Panc1 (cell line): ENCODE results near the gene SMPX. TPM values are rescaled to one million over a fixed set of nuclear protein-coding genes. Genes with fewer than 3 reads are reported as not detected.

Experiments used
- ATAC-seq: fragments of 200-7000 bp; cut with Tn5 transposase; 2 replicates; pipeline ENCODE4 v1.9.1; 2020; ENCODE audit warnings: mild to moderate bottlenecking, moderate library complexity
- BruUV-seq: library from RNA; stranded (reverse); fragments of 400-500 nt; replicated peaks from 2 replicates; lab custom pipeline; 2021; lab: Mats Ljungman, UMichigan
- CTCF ChIA-PET: fragments of 300-600 bp; sonication (Branson Sonifier 250); formaldehyde crosslinking; loops from one replicate; lab custom pipeline; 2022; ENCODE audit warnings: antibody characterized with exemption; lab: Charles Lee
- POLR2A ChIA-PET: fragments of 300-600 bp; sonication (Branson Sonifier 250); formaldehyde crosslinking; loops from one replicate; lab custom pipeline; 2022; ENCODE audit warnings: antibody characterized with exemption; lab: Charles Lee
- DNase-seq: peaks from one replicate; pipeline ENCODE4 v3.0.0-alpha.2; 2010; ENCODE audit warnings: low read depth, low spot score
- H3K27ac ChIP-seq: 2 replicates; pipeline ENCODE4 v1.5.1; 2011; ENCODE audit warnings: mild to moderate bottlenecking, low read length, inconsistent platforms
- H3K27me3 ChIP-seq: fragments of 200-500 bp; sonication (Bioruptor generic); 2 replicates; pipeline ENCODE4 v1.6.0; 2014; ENCODE audit warnings: low read length, inconsistent platforms; ENCODE audit not compliant: control insufficient read depth, insufficient read depth
- H3K36me3 ChIP-seq: fragments of 200-500 bp; sonication (Bioruptor generic); 2 replicates; pipeline ENCODE4 v1.5.1; 2014; ENCODE audit warnings: inconsistent platforms, mild to moderate bottlenecking, low read length, moderate library complexity; ENCODE audit not compliant: control insufficient read depth, insufficient read depth
- H3K4me1 ChIP-seq: 2 replicates; pipeline ENCODE4 v1.5.1; 2011; ENCODE audit warnings: inconsistent platforms, mild to moderate bottlenecking, low read length, moderate library complexity; ENCODE audit not compliant: control insufficient read depth, insufficient read depth
- H3K4me3 ChIP-seq, 2 experiments: 2 replicates each; pipeline ENCODE4 v1.5.1; 2011 to 2012; ENCODE audit warnings: low read depth in 2 of 2, low read length in 2 of 2, mild to moderate bottlenecking in 2 of 2, inconsistent platforms in 1 of 2, moderate library complexity in 1 of 2
- H3K9me3 ChIP-seq: fragments of 200-500 bp; sonication (Bioruptor generic); 2 replicates; pipeline ENCODE4 v1.5.1; 2014; ENCODE audit warnings: low read depth, mild to moderate bottlenecking, inconsistent platforms, low read length, moderate library complexity; ENCODE audit not compliant: control insufficient read depth, insufficient read depth
- POLR2AphosphoS5 ChIP-seq: IDR thresholded peaks from 2 replicates; pipeline ENCODE4 v1.6.1; 2012; ENCODE audit warnings: mild to moderate bottlenecking, low read depth, low read length, moderate library complexity
- SIN3A ChIP-seq: IDR thresholded peaks from 2 replicates; pipeline ENCODE4 v1.6.1; 2012; ENCODE audit warnings: low read depth, mild to moderate bottlenecking, low read length, moderate library complexity, borderline replicate concordance; ENCODE audit not compliant: insufficient read depth
- TCF7L2 ChIP-seq: IDR thresholded peaks from 2 replicates; pipeline ENCODE4 v1.6.1; 2011; ENCODE audit warnings: mild to moderate bottlenecking, low read depth, low read length, inconsistent platforms
- in situ Hi-C: cut with HindIII; loops from 2 replicates; pipeline ENCODE4 v1.10.0; 2016; ENCODE audit warnings: low sequenced_read_pairs, low pct_unique_long_range_greater_than_20kb
- intact Hi-C: fragments of 100-400 bp; cut with micrococcal nuclease; formaldehyde crosslinking; loops from one replicate; pipeline ENCODE4 v1.10.0; 2022; ENCODE audit not compliant: unreplicated experiment
- total RNA-seq: library from RNA; stranded (reverse); gene quantifications from one replicate; pipeline ENCODE4 v1.2.1, GENCODE V29; 2021; ENCODE audit not compliant: unreplicated experiment
- TF ChIP-seq, protein P1 (sequence below), 2 experiments: IDR thresholded peaks; 2 replicates each; pipeline ENCODE4 v1.6.1; 2011 to 2012; ENCODE audit warnings: low read depth in 2 of 2, control low read depth in 1 of 2, low read length in 1 of 2, mild to moderate bottlenecking in 1 of 2, moderate library complexity in 1 of 2; ENCODE audit not compliant: insufficient read depth in 1 of 2
- TF ChIP-seq, protein P2 (sequence below): fragments of 450-650 bp; IDR thresholded peaks from 2 replicates; pipeline ENCODE4 v1.5.1; 2017; ENCODE audit warnings: mild to moderate bottlenecking

SMPX gene
- total RNA-seq, 1 experiment from 2014 or later, result not detected

DNA sequence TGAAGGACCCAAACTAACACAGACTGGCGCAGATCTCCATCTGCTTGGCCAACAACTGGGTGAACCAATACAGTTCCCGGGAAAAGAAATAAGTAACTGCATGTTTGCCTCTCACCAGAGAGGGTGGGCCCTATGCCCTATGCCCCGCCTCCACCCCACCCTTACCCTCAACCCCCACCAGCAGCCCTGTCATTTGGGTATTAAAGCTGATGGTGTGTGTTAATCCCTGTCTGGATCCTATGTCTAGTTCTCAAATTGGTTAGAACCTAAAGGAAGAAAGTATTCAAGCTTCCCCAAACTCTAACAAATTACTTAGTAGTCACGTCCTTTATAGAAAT is 19.0 kb downstream of the SMPX start:
- H3K4me3 ChIP-seq, result no peak overlapping the region
- H3K27ac ChIP-seq, result no peak overlapping the region
- no peaks in the 10 kb centered on the region for H3K36me3 ChIP-seq
- ChIA-PET POLR2A (no interaction called here), CTCF (no interaction called here)
- BruUV-seq, result no TSS peak
- H3K4me1 ChIP-seq, result no peaks in the 10 kb centered on the region
- ATAC-seq, result no peak
- TF ChIP-seq, protein P1, sequence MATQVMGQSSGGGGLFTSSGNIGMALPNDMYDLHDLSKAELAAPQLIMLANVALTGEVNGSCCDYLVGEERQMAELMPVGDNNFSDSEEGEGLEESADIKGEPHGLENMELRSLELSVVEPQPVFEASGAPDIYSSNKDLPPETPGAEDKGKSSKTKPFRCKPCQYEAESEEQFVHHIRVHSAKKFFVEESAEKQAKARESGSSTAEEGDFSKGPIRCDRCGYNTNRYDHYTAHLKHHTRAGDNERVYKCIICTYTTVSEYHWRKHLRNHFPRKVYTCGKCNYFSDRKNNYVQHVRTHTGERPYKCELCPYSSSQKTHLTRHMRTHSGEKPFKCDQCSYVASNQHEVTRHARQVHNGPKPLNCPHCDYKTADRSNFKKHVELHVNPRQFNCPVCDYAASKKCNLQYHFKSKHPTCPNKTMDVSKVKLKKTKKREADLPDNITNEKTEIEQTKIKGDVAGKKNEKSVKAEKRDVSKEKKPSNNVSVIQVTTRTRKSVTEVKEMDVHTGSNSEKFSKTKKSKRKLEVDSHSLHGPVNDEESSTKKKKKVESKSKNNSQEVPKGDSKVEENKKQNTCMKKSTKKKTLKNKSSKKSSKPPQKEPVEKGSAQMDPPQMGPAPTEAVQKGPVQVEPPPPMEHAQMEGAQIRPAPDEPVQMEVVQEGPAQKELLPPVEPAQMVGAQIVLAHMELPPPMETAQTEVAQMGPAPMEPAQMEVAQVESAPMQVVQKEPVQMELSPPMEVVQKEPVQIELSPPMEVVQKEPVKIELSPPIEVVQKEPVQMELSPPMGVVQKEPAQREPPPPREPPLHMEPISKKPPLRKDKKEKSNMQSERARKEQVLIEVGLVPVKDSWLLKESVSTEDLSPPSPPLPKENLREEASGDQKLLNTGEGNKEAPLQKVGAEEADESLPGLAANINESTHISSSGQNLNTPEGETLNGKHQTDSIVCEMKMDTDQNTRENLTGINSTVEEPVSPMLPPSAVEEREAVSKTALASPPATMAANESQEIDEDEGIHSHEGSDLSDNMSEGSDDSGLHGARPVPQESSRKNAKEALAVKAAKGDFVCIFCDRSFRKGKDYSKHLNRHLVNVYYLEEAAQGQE (IDR thresholded peaks at IDR 0.05; ENCODE audit: insufficient read depth in 1 of 2, low read depth in 2 of 2, low read length in 1 of 2), result no peak
- TF ChIP-seq POLR2AphosphoS5, result no peak
- no peak for TF ChIP-seq TCF7L2
- TF ChIP-seq, protein P2, sequence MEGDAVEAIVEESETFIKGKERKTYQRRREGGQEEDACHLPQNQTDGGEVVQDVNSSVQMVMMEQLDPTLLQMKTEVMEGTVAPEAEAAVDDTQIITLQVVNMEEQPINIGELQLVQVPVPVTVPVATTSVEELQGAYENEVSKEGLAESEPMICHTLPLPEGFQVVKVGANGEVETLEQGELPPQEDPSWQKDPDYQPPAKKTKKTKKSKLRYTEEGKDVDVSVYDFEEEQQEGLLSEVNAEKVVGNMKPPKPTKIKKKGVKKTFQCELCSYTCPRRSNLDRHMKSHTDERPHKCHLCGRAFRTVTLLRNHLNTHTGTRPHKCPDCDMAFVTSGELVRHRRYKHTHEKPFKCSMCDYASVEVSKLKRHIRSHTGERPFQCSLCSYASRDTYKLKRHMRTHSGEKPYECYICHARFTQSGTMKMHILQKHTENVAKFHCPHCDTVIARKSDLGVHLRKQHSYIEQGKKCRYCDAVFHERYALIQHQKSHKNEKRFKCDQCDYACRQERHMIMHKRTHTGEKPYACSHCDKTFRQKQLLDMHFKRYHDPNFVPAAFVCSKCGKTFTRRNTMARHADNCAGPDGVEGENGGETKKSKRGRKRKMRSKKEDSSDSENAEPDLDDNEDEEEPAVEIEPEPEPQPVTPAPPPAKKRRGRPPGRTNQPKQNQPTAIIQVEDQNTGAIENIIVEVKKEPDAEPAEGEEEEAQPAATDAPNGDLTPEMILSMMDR, result no peak
- no peak for TF ChIP-seq SIN3A
- in situ Hi-C loops (no loop called here), intact Hi-C loops (no loop called here)
- no peaks in the 10 kb centered on the region for H3K27me3 ChIP-seq
- DNase-seq, result no peak
- H3K9me3 ChIP-seq, result no peaks in the 10 kb centered on the region

DNA sequence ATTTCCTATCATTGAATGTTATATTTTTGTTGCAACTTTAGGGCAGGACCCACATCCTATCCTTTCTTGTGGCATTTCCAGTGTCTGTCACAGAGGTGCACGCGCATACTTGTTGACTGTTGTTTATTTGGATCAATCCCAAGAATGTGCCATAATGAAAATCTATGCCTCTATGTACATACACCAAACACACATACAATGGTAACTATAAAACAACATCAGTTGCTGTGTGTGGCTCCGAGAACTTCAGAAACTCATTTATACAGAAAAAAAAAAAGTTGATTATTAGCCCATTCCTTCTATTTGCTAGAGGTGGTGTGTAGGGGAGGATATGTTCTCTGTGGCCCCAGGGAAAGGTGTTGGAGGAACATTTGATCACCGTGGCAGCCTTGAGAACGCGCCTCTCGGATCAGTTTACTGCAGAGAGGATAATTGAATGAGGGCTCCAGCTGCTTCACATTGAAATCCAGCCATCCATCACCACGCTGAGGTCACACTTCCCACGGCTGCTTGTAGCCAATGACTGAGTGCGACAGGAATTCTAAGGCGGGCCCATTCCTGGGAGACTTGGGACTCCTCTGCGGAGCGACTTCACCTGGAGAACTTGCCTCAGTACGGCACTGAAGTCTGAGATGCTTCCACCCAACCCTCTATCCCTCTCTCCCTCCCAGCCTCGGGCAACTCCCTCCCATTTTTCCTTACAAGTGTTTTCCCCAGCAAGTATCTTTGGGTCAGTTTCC is 19.5 kb downstream of the SMPX start:
- Histone ChIP-seq H3K27ac (no peak overlapping the region), H3K4me3 (no peak overlapping the region), H3K36me3 (no peaks in the 10 kb centered on the region), H3K4me1 (no peaks in the 10 kb centered on the region), H3K9me3 (no peaks in the 10 kb centered on the region), H3K27me3 (no peaks in the 10 kb centered on the region)
- DNase-seq (no peak), ATAC-seq (no peak)
- in situ Hi-C loops (no loop called here), intact Hi-C loops (no loop called here)
- BruUV-seq, result no TSS peak
- ChIA-PET CTCF (no interaction called here), POLR2A (no interaction called here)
- TF ChIP-seq TCF7L2, result no peak
- TF ChIP-seq, protein P2, result no peak
- TF ChIP-seq, protein P1 (IDR thresholded peaks at IDR 0.05; ENCODE audit: insufficient read depth in 1 of 2, low read depth in 2 of 2, low read length in 1 of 2), result no peak
